ENCODE results near the gene STYK1.
"Not testable (repeated sequence)": the region's sequence is repeated elsewhere in the genome, so short reads cannot be mapped to it uniquely, and the experiment has no call there.

Gene STYK1

DNA sequence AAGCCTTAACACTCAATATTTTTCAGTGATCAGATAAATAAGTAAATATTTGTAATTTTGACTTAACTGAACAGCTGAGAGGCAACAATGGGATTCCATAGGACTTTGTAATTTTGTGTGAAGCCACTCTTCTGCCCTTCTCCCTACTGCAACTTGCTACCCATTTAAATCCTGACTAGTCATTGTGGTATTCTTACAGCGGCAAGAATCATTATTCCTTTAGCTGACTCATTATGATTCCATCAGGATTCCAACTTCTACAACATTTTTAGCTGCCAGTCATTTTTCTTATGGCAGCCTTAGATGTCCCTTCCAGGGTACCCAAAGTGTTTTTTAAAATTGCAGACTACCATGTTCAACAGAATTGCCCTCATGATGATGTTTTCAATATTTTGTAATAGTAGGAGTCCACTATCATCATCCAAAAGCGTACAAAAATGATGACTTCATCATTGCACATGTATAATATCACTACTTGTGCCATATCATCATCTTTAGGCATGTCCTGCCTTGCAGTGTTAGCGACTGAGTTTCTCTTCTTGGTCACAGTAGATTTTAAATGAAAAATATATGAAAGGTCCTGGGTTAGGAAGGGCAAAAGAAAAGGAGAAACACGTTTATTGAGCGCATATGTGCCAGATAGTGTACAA is 55.4 kb downstream of the STYK1 start:
- DNase-seq, result no peak

- no peak for DNase-seq
These were observed 56.0 kb downstream of the STYK1 start for GRCh38 chr12:10617863-10618262.

GRCh38 chr12:10615532-10615931 is 58.3 kb downstream of the STYK1 start:
- no peak for DNase-seq

DNA sequence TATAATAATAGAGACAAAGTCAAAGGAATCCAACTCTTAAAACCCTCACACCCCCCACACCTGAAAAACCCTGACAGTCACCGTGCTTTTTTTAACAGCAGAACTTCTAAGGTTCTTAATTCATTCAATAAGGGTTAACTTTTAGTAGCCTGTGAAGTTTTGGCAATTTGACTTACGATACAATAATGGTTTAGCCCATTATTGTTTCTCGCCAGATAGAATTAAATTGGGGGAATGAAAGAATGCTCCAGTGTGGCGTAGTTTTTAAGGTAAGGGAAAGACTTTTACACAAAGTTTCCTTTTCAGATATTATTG is 59.8 kb downstream of the STYK1 start:
- no peak for DNase-seq

DNA sequence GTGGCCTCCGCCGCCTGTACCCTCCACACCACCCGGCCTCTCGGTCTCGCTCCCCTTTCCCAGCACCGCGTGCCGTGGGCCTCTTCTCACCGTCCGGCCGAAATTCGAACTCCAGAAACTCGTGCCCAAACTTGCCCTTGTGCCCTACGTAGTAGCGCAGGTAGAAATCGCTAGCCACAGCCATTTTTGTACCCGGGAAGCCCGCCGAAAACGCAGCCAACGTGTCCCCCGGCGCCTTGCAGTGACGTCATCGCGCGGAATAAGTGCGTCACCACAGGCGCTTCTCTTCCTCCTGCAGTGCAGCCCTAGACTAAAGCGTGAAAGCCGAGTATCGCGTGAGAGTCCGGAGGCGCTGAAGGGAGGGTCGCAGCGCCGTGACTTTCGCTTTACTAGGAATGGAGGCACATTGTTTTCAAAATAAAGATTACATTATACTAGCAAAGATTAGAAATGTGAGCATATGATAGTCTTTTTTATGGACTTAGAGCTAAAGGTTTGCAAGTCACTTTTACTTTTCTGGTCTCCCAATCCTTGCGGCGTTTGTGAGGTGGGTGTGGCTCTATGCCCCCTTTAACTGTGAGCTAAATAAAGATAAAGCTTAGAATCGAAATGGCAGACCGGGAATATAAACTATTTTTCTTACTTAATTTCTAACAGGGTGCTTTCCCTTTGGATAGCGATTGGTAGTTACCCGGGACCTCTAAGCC is 60.4 kb downstream of the STYK1 start, which contains the start of gene MAGOHB:
MAGOHB (minus strand) TSS at position 261 of the 707 bp plus-strand sequence; CDS start at position 184, 77 bp downstream.
- DNase-seq, result peak; percentile 97

DNA sequence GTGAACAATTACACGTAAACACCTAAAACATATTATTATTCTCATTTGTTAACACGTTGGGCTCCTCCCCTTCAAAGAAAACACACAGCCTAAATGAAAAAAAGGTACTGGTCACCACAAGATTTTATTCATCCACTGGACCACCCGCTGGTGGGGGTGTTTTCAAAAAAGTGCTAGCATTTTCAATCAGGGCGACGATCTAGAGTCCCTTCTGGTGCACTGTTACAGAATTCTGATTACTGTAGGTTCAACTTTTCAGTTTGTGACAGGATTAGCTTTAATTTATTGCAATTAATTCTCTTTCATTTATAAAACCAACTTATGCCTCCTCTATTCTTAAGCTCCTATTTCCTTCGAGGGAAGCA is 60.9 kb downstream of the STYK1 start:
- DNase-seq, result no peak

DNA sequence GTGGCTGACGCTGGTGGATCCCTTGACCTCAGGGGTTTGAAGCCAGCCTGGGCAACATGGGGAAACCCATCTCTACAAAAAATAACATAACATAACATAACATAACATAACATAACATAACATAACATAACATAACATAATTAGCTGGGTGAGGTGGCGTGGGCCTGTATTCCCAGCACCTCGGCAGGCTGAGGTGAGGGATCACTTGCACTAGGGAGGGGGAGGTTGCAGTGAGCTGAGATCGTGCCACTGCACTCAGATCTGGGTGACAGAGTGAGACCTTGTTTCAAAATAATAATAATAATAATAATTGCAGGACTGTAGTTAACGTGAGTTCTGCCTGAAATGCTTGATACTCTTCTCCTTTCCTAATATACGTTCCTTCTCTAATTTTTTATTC is 61.7 kb downstream of the STYK1 start:
- no peak for DNase-seq

GRCh38 chr12:10611258-10611657 is 62.6 kb downstream of the STYK1 start:
- DNase-seq, result not testable (repeated sequence)

DNA sequence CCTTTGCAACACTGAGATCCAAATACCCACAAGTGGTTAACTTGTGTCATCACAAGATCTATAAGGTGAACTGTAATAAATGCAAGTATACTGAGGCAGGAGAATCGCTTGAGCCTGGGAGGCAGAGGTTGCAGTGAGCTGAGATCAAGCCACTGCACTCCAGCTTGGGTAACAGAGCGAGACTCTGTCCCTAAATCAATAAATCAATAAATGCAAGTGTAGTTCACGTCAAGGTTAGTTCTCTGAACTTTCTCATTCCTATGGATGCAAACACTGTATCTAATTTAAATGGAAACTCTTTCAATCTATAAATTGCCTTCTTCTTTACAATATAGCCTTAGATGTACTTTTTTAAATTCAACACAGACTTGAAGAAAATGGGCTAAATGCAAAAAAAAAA is 63.7 kb downstream of the STYK1 start:
- no peak for DNase-seq

- DNase-seq, result no peak
These were observed 65.9 kb downstream of the STYK1 start for GRCh38 chr12:10607885-10608458.

DNA sequence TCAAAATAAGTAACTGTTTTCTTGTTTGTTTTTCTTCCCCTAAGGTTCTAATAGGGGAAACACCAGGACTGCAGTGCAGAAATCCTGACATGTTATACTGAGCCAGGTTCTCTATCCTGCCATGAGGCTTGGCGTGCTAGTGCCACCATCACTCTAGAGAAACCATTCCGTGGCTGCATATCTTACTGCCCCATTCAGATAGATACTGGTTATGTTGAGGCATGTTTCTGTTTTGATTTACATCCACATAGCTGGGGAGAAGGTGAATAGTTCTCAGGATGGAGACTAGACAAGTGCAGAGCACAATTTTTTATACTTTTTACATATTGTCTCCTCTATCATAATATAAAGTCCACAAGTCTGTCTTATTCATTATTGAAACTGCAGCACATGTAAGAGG is 72.0 kb downstream of the STYK1 start:
- no peak for DNase-seq

DNA sequence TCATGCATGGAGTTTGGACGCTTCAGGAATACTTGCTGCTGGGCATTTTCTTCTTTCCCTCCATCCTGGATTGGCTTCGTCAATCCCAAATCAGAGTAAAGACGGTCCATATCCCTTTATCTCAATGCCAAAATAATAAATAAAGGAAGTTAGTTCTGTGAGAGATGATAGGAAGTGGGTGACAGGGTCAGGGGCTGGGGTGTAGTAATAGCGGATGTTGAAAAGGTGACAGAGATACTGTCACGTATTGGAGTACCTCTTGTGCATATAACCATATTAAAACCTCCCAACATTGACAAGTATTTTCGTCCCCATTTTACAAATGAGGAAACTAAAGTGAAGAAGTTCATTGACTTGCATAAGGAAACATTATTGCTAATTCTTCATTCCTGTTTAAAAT is 72.9 kb downstream of the STYK1 start:
- no peak for DNase-seq

GRCh38 chr12:10595881-10596280 is 78.0 kb downstream of the STYK1 start:
- no peak for DNase-seq

DNA sequence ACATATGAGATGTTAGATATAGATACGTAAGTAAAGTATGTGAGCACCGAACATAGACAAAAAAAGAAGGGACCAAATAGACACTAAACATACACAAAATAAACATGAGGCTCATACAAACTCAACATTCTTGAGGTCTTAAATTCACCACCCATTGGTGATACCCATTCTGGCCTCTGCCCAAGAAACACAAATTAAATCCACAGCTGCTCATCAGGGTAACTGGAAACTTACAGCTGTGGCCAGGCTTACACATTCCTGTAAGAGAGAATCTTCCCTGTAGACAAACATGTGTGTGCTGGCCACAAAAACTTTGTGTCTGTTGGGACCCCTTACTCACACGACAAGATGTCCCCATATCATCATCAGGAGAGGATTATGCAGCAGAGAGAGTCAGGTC is 82.9 kb downstream of the STYK1 start:
- DNase-seq, result no peak

- no peak for DNase-seq
These were observed 89.4 kb downstream of the STYK1 start for GRCh38 chr12:10584415-10584814.

DNA sequence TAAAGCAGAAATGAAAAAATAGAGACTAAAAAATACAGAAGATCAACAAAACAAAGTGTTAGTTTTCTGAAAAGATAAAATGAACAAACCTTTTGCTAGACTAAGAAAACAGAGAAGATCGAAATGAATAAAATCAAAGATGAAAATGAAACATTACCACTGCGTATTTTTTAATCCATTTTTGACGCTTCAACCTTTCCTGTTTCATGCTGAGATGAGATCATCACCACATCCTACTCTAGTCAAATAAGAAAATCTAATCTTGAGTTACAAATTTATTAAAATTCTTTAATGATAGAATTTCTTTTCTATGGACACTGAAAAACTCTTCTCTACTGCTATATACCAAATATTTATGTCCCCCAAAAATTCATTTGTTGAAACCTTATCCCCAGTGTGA is 91.1 kb downstream of the STYK1 start:
- DNase-seq, result no peak

- not testable (repeated sequence) for DNase-seq
These were observed 91.7 kb downstream of the STYK1 start for GRCh38 chr12:10582133-10582532.

GRCh38 chr12:10574307-10574706 is 99.5 kb downstream of the STYK1 start:
- DNase-seq, result no peak

- not testable (repeated sequence) for DNase-seq
These were observed 101.8 kb downstream of the STYK1 start for GRCh38 chr12:10572021-10572490.

- DNase-seq, result no peak
These were observed 102.7 kb downstream of the STYK1 start for GRCh38 chr12:10571141-10571540.
